ENCODE data around the gene RCN2.

DNA sequence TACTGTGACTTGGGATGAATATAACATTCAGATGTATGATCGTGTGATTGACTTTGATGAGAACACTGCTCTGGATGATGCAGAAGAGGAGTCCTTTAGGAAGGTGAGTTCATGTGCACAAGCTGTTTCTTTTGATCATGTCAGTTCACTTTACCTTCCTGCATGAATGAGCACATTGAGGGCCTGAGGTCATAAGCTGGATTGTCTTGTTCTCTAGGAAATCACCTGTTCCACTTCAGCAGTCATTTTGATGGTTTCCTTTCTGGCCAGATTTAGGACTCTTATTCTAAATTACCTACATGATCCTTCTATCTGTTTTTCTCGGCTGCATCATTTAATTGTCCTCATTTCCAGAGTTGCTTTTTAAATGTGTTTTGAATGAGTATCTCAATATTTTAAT, 4.1 kb downstream of the RCN2 start:
- TF ChIP-seq EZH2 (IDR thresholded peaks at IDR 0.05; ENCODE audit: low read depth, low read length, severe bottlenecking): no peak
- no peak for TF ChIP-seq SP1 (IDR thresholded peaks at IDR 0.05; ENCODE audit: low read depth, low read length)
- TF ChIP-seq RAD21 (IDR thresholded peaks at IDR 0.05 in 1 of 2, conservative IDR thresholded peaks at IDR 0.05 in 1 of 2; ENCODE audit: low read depth in 2 of 2, low read length in 2 of 2): no peak
- TF ChIP-seq RXRA (IDR thresholded peaks at IDR 0.05; ENCODE audit: insufficient read depth, low read depth, low read length): no peak
- TF ChIP-seq, protein P1, sequence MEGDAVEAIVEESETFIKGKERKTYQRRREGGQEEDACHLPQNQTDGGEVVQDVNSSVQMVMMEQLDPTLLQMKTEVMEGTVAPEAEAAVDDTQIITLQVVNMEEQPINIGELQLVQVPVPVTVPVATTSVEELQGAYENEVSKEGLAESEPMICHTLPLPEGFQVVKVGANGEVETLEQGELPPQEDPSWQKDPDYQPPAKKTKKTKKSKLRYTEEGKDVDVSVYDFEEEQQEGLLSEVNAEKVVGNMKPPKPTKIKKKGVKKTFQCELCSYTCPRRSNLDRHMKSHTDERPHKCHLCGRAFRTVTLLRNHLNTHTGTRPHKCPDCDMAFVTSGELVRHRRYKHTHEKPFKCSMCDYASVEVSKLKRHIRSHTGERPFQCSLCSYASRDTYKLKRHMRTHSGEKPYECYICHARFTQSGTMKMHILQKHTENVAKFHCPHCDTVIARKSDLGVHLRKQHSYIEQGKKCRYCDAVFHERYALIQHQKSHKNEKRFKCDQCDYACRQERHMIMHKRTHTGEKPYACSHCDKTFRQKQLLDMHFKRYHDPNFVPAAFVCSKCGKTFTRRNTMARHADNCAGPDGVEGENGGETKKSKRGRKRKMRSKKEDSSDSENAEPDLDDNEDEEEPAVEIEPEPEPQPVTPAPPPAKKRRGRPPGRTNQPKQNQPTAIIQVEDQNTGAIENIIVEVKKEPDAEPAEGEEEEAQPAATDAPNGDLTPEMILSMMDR (IDR thresholded peaks at IDR 0.05; ENCODE audit: control extremely low read depth in 1 of 3, insufficient read depth in 1 of 3, low read depth in 1 of 3, low read length in 3 of 3): no peak
- TF ChIP-seq JUN (IDR thresholded peaks at IDR 0.05; ENCODE audit: low read depth, low read length): no peak
- no peak for TF ChIP-seq SIX5 (IDR thresholded peaks at IDR 0.05; ENCODE audit: low read depth, low read length)
- TF ChIP-seq POLR2AphosphoS5 (IDR thresholded peaks at IDR 0.05; ENCODE audit: low read depth, low read length): no peak

Data from H1 (cell line).